Activated T-cell treated with anti-CD3 and anti-CD28 coated beads for 4 hours (primary cell): ENCODE measurements around the gene ATF6.

Source experiments
- DNase-seq: peaks from one replicate; pipeline ENCODE4 v3.0.0-alpha.2; 2020

Gene ATF6

GRCh38 chr1:161838885-161839284 is 72.8 kb downstream of the ATF6 start:
- DNase-seq = no peak

- no peak for DNase-seq
Observed at GRCh38 chr1:161839591-161839990, 73.5 kb downstream of the ATF6 start.

DNA sequence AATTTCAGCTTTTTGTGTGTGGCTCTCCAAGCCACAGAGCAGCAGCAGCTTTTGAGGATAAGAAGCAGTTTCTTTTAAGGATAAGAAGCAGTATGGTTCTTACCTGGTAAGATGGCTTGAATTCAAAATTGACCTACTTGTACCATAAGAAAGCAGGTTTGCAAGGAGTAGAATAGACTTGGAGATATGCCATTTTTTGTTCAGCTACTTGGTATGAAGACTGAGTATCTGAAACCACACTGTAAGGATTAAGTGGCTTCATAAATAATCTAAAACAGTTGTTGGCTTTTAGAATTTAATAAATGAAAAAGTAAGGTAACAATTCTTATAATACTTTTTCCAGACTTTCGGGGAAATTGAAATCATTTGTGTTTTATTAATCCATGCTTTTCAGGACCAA is 74.2 kb downstream of the ATF6 start:
- no peak for DNase-seq

DNA sequence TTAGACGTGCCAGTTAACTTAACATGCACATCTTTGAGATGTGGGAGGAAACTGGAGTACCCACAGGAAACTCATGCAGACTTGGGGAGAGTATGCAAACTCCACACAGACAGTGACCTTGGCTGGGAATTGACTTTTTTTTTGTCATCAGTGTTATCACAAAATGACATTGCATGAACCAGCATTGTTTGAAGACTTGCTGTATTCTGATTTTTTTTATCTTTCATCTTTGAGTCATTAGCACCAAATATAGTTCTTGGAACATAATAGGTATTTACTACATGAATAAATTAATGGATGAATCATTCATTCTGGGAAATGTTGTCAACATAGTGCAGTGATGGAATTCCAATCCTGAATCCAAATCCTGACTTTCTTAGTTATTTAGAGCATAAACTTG is 77.0 kb downstream of the ATF6 start:
- DNase-seq = no peak

DNA sequence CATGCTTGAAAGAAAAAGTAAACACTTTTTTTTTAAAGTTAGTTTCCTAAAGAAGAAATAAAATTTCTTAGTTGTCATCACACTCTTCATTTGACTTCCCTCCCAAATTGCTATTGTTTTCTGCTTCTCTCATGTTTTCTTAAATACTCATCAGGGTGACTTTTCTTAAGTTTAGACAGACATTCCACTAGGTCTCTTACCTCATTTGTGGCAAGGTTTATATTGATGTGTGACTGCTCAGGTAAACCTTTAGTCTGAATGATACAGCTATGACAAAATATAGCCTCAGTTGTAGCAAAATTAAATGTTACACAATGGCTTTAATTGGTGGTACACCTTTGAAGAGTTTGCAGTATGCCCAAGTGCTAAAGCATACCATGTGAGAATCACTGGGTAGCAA is 78.6 kb downstream of the ATF6 start:
- DNase-seq = no peak

- DNase-seq = no peak
Observed at GRCh38 chr1:161848676-161849075, 82.6 kb downstream of the ATF6 start.

GRCh38 chr1:161849518-161849917 is 83.4 kb downstream of the ATF6 start:
- DNase-seq = no peak

GRCh38 chr1:161855260-161855659 is 89.1 kb downstream of the ATF6 start:
- no peak for DNase-seq

DNA sequence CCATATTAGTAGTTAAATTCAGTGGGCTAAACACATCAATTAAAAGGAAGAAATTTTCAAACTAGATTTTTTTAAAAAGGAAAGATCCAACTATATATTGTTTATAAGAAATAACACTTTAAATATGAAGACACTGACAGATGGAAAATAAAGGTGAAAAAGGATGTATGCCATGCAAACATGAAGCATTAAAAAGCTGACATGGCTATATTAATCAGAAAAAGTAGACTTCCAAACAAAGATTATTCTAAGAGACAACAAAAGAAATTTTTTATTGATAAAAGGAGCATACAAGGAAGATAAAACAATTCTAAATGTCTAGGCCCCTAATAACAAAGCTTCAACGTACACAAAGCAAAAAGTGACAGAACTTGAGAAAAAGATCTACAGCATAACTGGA is 92.2 kb downstream of the ATF6 start:
- no peak for DNase-seq

DNA sequence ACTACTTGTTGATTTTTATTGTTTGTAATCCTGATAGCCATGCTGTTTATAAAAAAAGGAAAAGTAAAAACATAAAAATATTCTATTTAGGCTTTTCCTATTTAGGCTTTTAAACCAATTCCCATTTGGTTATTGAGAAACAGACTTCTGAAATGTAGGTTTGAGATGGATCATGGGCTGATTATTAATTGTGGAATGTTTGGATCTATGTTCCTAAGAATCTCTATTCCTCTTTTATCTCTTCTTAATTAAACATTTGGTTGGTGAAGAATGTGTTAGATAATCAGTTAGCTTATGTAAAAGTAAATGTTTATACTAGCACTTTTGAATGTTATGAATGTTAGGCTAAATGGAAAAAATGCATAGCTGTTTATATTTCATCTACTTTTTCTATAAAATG is 97.4 kb downstream of the ATF6 start:
- no peak for DNase-seq

DNA sequence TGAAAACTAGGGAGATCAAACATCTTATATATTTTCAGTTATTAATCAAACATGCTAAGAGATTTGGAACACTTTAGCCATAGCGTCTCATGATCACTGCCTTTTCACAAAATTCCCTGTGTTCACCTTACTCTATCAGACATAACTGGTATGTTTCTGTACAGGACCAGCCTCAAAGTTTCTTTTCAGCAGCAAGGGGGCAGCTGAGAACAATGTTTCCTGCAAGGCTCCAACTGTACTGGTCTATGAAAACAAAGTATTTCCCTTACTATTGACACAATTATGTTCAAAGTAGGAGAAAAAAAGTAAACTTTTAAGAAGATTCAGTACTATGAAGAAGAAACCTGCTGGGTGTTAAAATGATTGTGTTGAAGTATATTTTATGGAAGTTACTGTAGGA is 98.5 kb downstream of the ATF6 start:
- no peak for DNase-seq

GRCh38 chr1:161866241-161866640 is 100.1 kb downstream of the ATF6 start:
- no peak for DNase-seq

DNA sequence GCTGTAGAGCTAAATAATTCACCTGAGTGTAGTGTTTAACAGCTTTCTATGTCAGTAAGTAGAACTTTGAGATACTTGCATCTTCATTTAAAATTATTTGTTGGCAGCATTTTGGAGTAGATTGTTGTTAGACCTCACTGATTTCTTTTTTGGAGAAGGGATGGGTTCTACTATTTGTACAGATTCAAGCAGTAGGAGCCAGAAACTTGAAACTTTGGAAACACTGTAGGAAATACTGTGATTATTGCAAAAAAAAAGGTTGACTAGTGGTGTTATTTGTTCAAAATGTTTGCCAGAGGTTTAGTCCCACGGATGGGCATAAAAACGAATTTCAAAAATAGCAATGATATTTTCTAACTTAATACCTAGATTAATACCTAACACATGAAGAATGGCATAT is 102.7 kb downstream of the ATF6 start:
- no peak for DNase-seq

DNA sequence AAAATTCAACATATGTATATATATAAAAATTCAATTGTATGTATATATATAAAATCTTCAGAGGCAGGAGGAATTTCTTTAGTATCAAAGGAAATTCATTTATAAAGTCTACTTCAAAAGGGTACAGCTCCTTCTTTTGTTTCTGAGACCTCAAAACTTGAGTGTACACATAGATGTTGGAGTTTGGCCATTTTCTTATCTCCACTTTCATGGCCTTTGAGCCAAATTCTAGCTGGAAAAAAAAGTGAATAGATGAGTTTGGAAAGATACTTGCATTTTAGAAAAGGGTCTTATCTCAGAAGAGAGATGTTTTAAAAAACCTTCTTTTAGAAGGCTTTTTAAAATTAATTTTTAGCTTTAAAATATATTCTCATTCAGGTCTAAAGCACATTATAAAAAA is 103.2 kb downstream of the ATF6 start:
- no peak for DNase-seq

- DNase-seq = no peak
Observed at GRCh38 chr1:161872506-161872905, 106.4 kb downstream of the ATF6 start.

DNA sequence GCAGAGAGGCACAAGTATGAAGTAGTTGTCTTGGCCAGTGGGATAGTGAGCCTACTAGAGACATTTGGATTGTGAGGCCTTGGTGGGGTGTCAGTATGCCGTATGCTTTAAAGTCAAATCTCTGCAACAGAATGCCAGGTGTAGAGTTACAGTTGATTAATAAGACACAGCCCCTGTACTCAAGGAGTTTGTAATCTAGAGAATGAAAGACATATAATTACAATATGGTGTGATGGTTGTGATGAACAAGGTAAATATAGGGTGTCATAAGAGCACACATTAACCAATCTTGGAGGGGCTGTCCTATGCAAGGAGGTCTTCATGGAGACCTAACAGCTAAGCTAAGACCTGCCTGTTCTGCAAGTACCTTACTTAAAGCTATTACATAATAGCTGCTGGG is 113.1 kb downstream of the ATF6 start:
- DNase-seq = no peak

GRCh38 chr1:161884475-161884874 is 118.4 kb downstream of the ATF6 start:
- no peak for DNase-seq

GRCh38 chr1:161885003-161885402 is 118.9 kb downstream of the ATF6 start:
- DNase-seq = no peak

- DNase-seq = no peak
Observed at GRCh38 chr1:161885759-161886158, 119.6 kb downstream of the ATF6 start.

GRCh38 chr1:161886589-161886988 is 120.5 kb downstream of the ATF6 start:
- no peak for DNase-seq

- no peak for DNase-seq
Observed at GRCh38 chr1:161887730-161888287, 121.7 kb downstream of the ATF6 start.

- no peak for DNase-seq
Observed at GRCh38 chr1:161890574-161890973, 124.5 kb downstream of the ATF6 start.

- no peak for DNase-seq
Observed at GRCh38 chr1:161899091-161899490, 133.0 kb downstream of the ATF6 start.

GRCh38 chr1:161900160-161900559 is 134.0 kb downstream of the ATF6 start:
- no peak for DNase-seq

GRCh38 chr1:161902182-161902581 is 136.1 kb downstream of the ATF6 start:
- no peak for DNase-seq
